Activated naive CD8-positive, alpha-beta T cell treated with anti-CD3 and anti-CD28 coated beads, Interleukin-2, amount 50 U/mL, for 24 hours (primary cell): Measurements from ENCODE around the gene STX2.
"Not testable (repeated sequence)": the region's sequence is repeated elsewhere in the genome, so short reads cannot be mapped to it uniquely, and the experiment has no call there.

Source experiments
- ATAC-seq: fragments of 150-1000 bp; cut with Tn5 transposase; one replicate; pipeline ENCODE4 v1.10.0; 2021
- DNase-seq: peaks from one replicate; pipeline ENCODE4 v3.0.0; 2021
- H3K27ac Mint-ChIP-seq: one replicate; pipeline ENCODE4 v1.8.0; 2021; ENCODE audit warnings: mild to moderate bottlenecking, mixed read lengths
- H3K27me3 Mint-ChIP-seq: one replicate; pipeline ENCODE4 v1.8.0; 2021; ENCODE audit warnings: mixed read lengths
- H3K36me3 Mint-ChIP-seq: one replicate; pipeline ENCODE4 v1.8.0; 2021; ENCODE audit warnings: low read depth, mixed read lengths
- H3K4me1 Mint-ChIP-seq: one replicate; pipeline ENCODE4 v1.8.0; 2021; ENCODE audit warnings: mixed read lengths
- H3K4me3 Mint-ChIP-seq: one replicate; pipeline ENCODE4 v1.8.0; 2021; ENCODE audit warnings: mild to moderate bottlenecking, moderate library complexity, mixed read lengths
- H3K9me3 Mint-ChIP-seq: one replicate; pipeline ENCODE4 v1.8.0; 2021; ENCODE audit warnings: mixed read lengths

The STX2 gene

GRCh38 chr12:130787041-130787440 is 52.0 kb downstream of the STX2 start:
- ATAC-seq (no peak), DNase-seq (no peak)
- Mint-ChIP-seq H3K4me1 (no peaks in the 10 kb centered on the region), H3K4me3 (no peak overlapping the region), H3K27ac (no peak overlapping the region), H3K36me3 (peaks cover 62% of the 10 kb centered on the region), H3K27me3 (no peaks in the 10 kb centered on the region), H3K9me3 (peaks cover 12% of the 10 kb centered on the region)

GRCh38 chr12:130783110-130783715 is 55.8 kb downstream of the STX2 start:
- H3K9me3 Mint-ChIP-seq, result peaks cover 12% of the 10 kb centered on the region
- no peak overlapping the region for H3K4me3 Mint-ChIP-seq
- no peak for ATAC-seq
- H3K36me3 Mint-ChIP-seq, result peaks cover 40% of the 10 kb centered on the region
- DNase-seq, result no peak
- H3K4me1 Mint-ChIP-seq, result no peaks in the 10 kb centered on the region
- no peak overlapping the region for H3K27ac Mint-ChIP-seq
- H3K27me3 Mint-ChIP-seq, result no peaks in the 10 kb centered on the region

- H3K4me3 Mint-ChIP-seq, H3K4me1 Mint-ChIP-seq, ATAC-seq, H3K27me3 Mint-ChIP-seq, H3K27ac Mint-ChIP-seq, DNase-seq: not testable (repeated sequence)
- H3K36me3 Mint-ChIP-seq, result peaks cover 34% of the 10 kb centered on the region
- H3K9me3 Mint-ChIP-seq, result peaks cover 12% of the 10 kb centered on the region
These were observed 56.8 kb downstream of the STX2 start for GRCh38 chr12:130782245-130782644.

- peaks cover 7% of the 10 kb centered on the region for H3K27me3 Mint-ChIP-seq
- H3K4me1 Mint-ChIP-seq, result peaks cover 6% of the 10 kb centered on the region
- H3K4me3 Mint-ChIP-seq, result no peak overlapping the region
- no peak overlapping the region for H3K27ac Mint-ChIP-seq
- H3K9me3 Mint-ChIP-seq, result peaks cover 12% of the 10 kb centered on the region
- no peak for ATAC-seq
- H3K36me3 Mint-ChIP-seq, result peaks cover 28% of the 10 kb centered on the region
- DNase-seq, result no peak
These were observed 58.0 kb downstream of the STX2 start for GRCh38 chr12:130780880-130781575.

- Mint-ChIP-seq H3K27ac (no peak overlapping the region), H3K9me3 (peaks cover 11% of the 10 kb centered on the region), H3K4me1 (peaks cover 13% of the 10 kb centered on the region), H3K4me3 (no peak overlapping the region), H3K36me3 (peaks cover 22% of the 10 kb centered on the region), H3K27me3 (peaks cover 12% of the 10 kb centered on the region)
- no peak for ATAC-seq
- DNase-seq, result no peak
These were observed 58.7 kb downstream of the STX2 start for GRCh38 chr12:130780325-130780724.

GRCh38 chr12:130778776-130779175 is 60.3 kb downstream of the STX2 start:
- no peaks in the 10 kb centered on the region for H3K9me3 Mint-ChIP-seq
- peaks cover 8% of the 10 kb centered on the region for H3K36me3 Mint-ChIP-seq
- H3K4me3 Mint-ChIP-seq, result no peak overlapping the region
- ATAC-seq, result no peak
- H3K27me3 Mint-ChIP-seq, result peaks cover 23% of the 10 kb centered on the region
- H3K27ac Mint-ChIP-seq, result no peak overlapping the region
- H3K4me1 Mint-ChIP-seq, result peaks cover 14% of the 10 kb centered on the region
- DNase-seq, result no peak

GRCh38 chr12:130776857-130777339 is 62.2 kb downstream of the STX2 start:
- Mint-ChIP-seq H3K27ac (no peak overlapping the region), H3K4me3 (peak overlapping the region; percentile 74), H3K4me1 (peaks cover 14% of the 10 kb centered on the region), H3K36me3 (no peaks in the 10 kb centered on the region), H3K9me3 (no peaks in the 10 kb centered on the region), H3K27me3 (peaks cover 29% of the 10 kb centered on the region)
- no peak for ATAC-seq
- no peak for DNase-seq

GRCh38 chr12:130775953-130776856 is 62.8 kb downstream of the STX2 start:
- H3K27me3 Mint-ChIP-seq, result peaks cover 30% of the 10 kb centered on the region
- no peak overlapping the region for H3K27ac Mint-ChIP-seq
- H3K9me3 Mint-ChIP-seq, result no peaks in the 10 kb centered on the region
- DNase-seq (peak; percentile 74), ATAC-seq (peak; percentile 96)
- peak overlapping the region; percentile 74 for H3K4me3 Mint-ChIP-seq
- peaks cover 14% of the 10 kb centered on the region for H3K4me1 Mint-ChIP-seq
- H3K36me3 Mint-ChIP-seq, result no peaks in the 10 kb centered on the region

- H3K36me3 Mint-ChIP-seq, result no peaks in the 10 kb centered on the region
- peaks cover 2% of the 10 kb centered on the region for H3K4me1 Mint-ChIP-seq
- H3K9me3 Mint-ChIP-seq, result no peaks in the 10 kb centered on the region
- no peak overlapping the region for H3K4me3 Mint-ChIP-seq
- peaks cover 27% of the 10 kb centered on the region for H3K27me3 Mint-ChIP-seq
- no peak overlapping the region for H3K27ac Mint-ChIP-seq
- no peak for ATAC-seq
- no peak for DNase-seq
These were observed 68.5 kb downstream of the STX2 start for GRCh38 chr12:130770413-130771028.

- no peaks in the 10 kb centered on the region for H3K36me3 Mint-ChIP-seq
- H3K4me1 Mint-ChIP-seq, result no peaks in the 10 kb centered on the region
- H3K27ac Mint-ChIP-seq, result no peak overlapping the region
- no peaks in the 10 kb centered on the region for H3K9me3 Mint-ChIP-seq
- no peak overlapping the region for H3K4me3 Mint-ChIP-seq
- DNase-seq, result no peak
- peaks cover 11% of the 10 kb centered on the region for H3K27me3 Mint-ChIP-seq
- no peak for ATAC-seq
These were observed 70.9 kb downstream of the STX2 start for GRCh38 chr12:130768120-130768519.

GRCh38 chr12:130766470-130766869 is 72.6 kb downstream of the STX2 start:
- no peak overlapping the region for H3K27ac Mint-ChIP-seq
- no peaks in the 10 kb centered on the region for H3K9me3 Mint-ChIP-seq
- ATAC-seq (no peak), DNase-seq (no peak)
- H3K27me3 Mint-ChIP-seq, result peaks cover 13% of the 10 kb centered on the region
- H3K4me3 Mint-ChIP-seq, result no peak overlapping the region
- peaks cover 3% of the 10 kb centered on the region for H3K4me1 Mint-ChIP-seq
- no peaks in the 10 kb centered on the region for H3K36me3 Mint-ChIP-seq

- Mint-ChIP-seq H3K9me3 (no peaks in the 10 kb centered on the region), H3K4me1 (peaks cover 4% of the 10 kb centered on the region), H3K36me3 (no peaks in the 10 kb centered on the region), H3K27ac (no peak overlapping the region), H3K27me3 (peaks cover 18% of the 10 kb centered on the region), H3K4me3 (no peak overlapping the region)
- no peak for ATAC-seq
- no peak for DNase-seq
These were observed 73.8 kb downstream of the STX2 start for GRCh38 chr12:130765186-130765659.

- Mint-ChIP-seq H3K4me1 (peaks cover 6% of the 10 kb centered on the region), H3K4me3 (no peak overlapping the region), H3K27ac (no peak overlapping the region), H3K9me3 (no peaks in the 10 kb centered on the region), H3K27me3 (peaks cover 18% of the 10 kb centered on the region), H3K36me3 (no peaks in the 10 kb centered on the region)
- DNase-seq, result peak; percentile 14
- no peak for ATAC-seq
These were observed 74.4 kb downstream of the STX2 start for GRCh38 chr12:130764475-130765185.

GRCh38 chr12:130764073-130764472 is 75.0 kb downstream of the STX2 start:
- DNase-seq (no peak), ATAC-seq (no peak)
- Mint-ChIP-seq H3K27me3 (peaks cover 18% of the 10 kb centered on the region), H3K9me3 (no peaks in the 10 kb centered on the region), H3K36me3 (no peaks in the 10 kb centered on the region), H3K4me3 (no peak overlapping the region), H3K27ac (no peak overlapping the region), H3K4me1 (peaks cover 6% of the 10 kb centered on the region)
